ENCODE measurements around the gene MRPL51.
"Not testable (repeated sequence)": the region's sequence is repeated elsewhere in the genome, so short reads cannot be mapped to it uniquely, and the experiment has no call there.

Gene MRPL51

GRCh38 chr12:6493497-6494257 lies 615 bp upstream of the MRPL51 start, which contains the start of gene NCAPD2:
Gene NCAPD2 (plus strand): TSS chr12:6494102. CDS start chr12:6495099, 997 bp downstream.
- Histone ChIP-seq H3K36me3 (ENCODE audit: insufficient read depth) (no peaks in the 10 kb centered on the region), H2AFZ (ENCODE audit: low read depth) (peak within 1 kb of the TSS; percentile 27), H3K4me2 (peak within 1 kb of the TSS; percentile 83), H3K27me3 (ENCODE audit: insufficient read depth, low read depth) (no peaks in the 10 kb centered on the region), H3K9ac (peak within 1 kb of the TSS; percentile 86), H3K4me1 (ENCODE audit: low read depth, poor library complexity, severe bottlenecking) (peaks cover 16% of the 10 kb centered on the region), H3K27ac (peak within 1 kb of the TSS; percentile 93), H4K20me1 (ENCODE audit: insufficient read depth) (no peaks in the 10 kb centered on the region), H3K79me2 (ENCODE audit: insufficient read depth, low read depth) (peaks cover 35% of the 10 kb centered on the region), H3K4me3 (IDR thresholded peaks at IDR 0.05; ENCODE audit: insufficient read depth, low read depth, low read length) (peak within 1 kb of the TSS; percentile 51)
- peak; percentile 21; the same call in 1 of the 2 replicates for TF ChIP-seq CTCF (conservative IDR thresholded peaks at IDR 0.05; ENCODE audit: low read depth, low read length)

GRCh38 chr12:6490673-6491072 lies 2.4 kb downstream of the MRPL51 start:
- H3K4me1 ChIP-seq (ENCODE audit: low read depth, poor library complexity, severe bottlenecking), result peaks cover 13% of the 10 kb centered on the region
- H3K9ac ChIP-seq; H3K4me2 ChIP-seq; H3K27me3 ChIP-seq (ENCODE audit: insufficient read depth, low read depth); H4K20me1 ChIP-seq (ENCODE audit: insufficient read depth); H3K4me3 ChIP-seq (IDR thresholded peaks at IDR 0.05; ENCODE audit: insufficient read depth, low read depth, low read length); H3K36me3 ChIP-seq (ENCODE audit: insufficient read depth); H3K27ac ChIP-seq; H2AFZ ChIP-seq (ENCODE audit: low read depth): not testable (repeated sequence)
- peaks cover 18% of the 10 kb centered on the region for H3K79me2 ChIP-seq (ENCODE audit: insufficient read depth, low read depth)

- Histone ChIP-seq H3K79me2 (ENCODE audit: insufficient read depth, low read depth) (0 out of 2 replicates have a peak, but pooled peaks cover 7% of the 10 kb centered on the region), H3K9ac (no peak overlapping the region), H2AFZ (ENCODE audit: low read depth) (no peak overlapping the region), H3K4me2 (no peak overlapping the region), H3K4me3 (IDR thresholded peaks at IDR 0.05; ENCODE audit: insufficient read depth, low read depth, low read length) (no peak overlapping the region), H3K27me3 (ENCODE audit: insufficient read depth, low read depth) (no peaks in the 10 kb centered on the region), H3K4me1 (ENCODE audit: low read depth, poor library complexity, severe bottlenecking) (peaks cover 4% of the 10 kb centered on the region), H3K27ac (no peak overlapping the region), H3K36me3 (ENCODE audit: insufficient read depth) (no peaks in the 10 kb centered on the region), H4K20me1 (ENCODE audit: insufficient read depth) (no peaks in the 10 kb centered on the region)
- TF ChIP-seq CTCF (conservative IDR thresholded peaks at IDR 0.05; ENCODE audit: low read depth, low read length), result no peak
Observed at GRCh38 chr12:6489449-6489848, 3.6 kb downstream of the MRPL51 start.

GRCh38 chr12:6488240-6488639 lies 4.8 kb downstream of the MRPL51 start:
- Histone ChIP-seq H2AFZ (ENCODE audit: low read depth) (no peak overlapping the region), H3K9ac (no peak overlapping the region), H3K4me3 (IDR thresholded peaks at IDR 0.05; ENCODE audit: insufficient read depth, low read depth, low read length) (no peak overlapping the region), H3K79me2 (ENCODE audit: insufficient read depth, low read depth) (0 out of 2 replicates have a peak, but pooled peaks cover 7% of the 10 kb centered on the region), H3K27ac (no peak overlapping the region), H4K20me1 (ENCODE audit: insufficient read depth) (no peaks in the 10 kb centered on the region), H3K4me1 (ENCODE audit: low read depth, poor library complexity, severe bottlenecking) (peaks cover 4% of the 10 kb centered on the region), H3K4me2 (no peak overlapping the region), H3K36me3 (ENCODE audit: insufficient read depth) (no peaks in the 10 kb centered on the region), H3K27me3 (ENCODE audit: insufficient read depth, low read depth) (no peaks in the 10 kb centered on the region)
- no peak for TF ChIP-seq CTCF (conservative IDR thresholded peaks at IDR 0.05; ENCODE audit: low read depth, low read length)

GRCh38 chr12:6478416-6478815 lies 14.6 kb downstream of the MRPL51 start:
- Histone ChIP-seq H3K27ac (no peak overlapping the region), H3K4me2 (no peak overlapping the region), H3K79me2 (ENCODE audit: insufficient read depth, low read depth) (no peaks in the 10 kb centered on the region), H4K20me1 (ENCODE audit: insufficient read depth) (no peaks in the 10 kb centered on the region), H3K36me3 (ENCODE audit: insufficient read depth) (no peaks in the 10 kb centered on the region), H3K4me1 (ENCODE audit: low read depth, poor library complexity, severe bottlenecking) (no peaks in the 10 kb centered on the region), H3K4me3 (IDR thresholded peaks at IDR 0.05; ENCODE audit: insufficient read depth, low read depth, low read length) (no peak overlapping the region), H2AFZ (ENCODE audit: low read depth) (no peak overlapping the region), H3K27me3 (ENCODE audit: insufficient read depth, low read depth) (no peaks in the 10 kb centered on the region), H3K9ac (no peak overlapping the region)
- no peak for TF ChIP-seq CTCF (conservative IDR thresholded peaks at IDR 0.05; ENCODE audit: low read depth, low read length)

- H3K79me2 ChIP-seq (ENCODE audit: insufficient read depth, low read depth); H3K27me3 ChIP-seq (ENCODE audit: insufficient read depth, low read depth); H3K36me3 ChIP-seq (ENCODE audit: insufficient read depth); H3K9ac ChIP-seq; H4K20me1 ChIP-seq (ENCODE audit: insufficient read depth); H3K4me3 ChIP-seq (IDR thresholded peaks at IDR 0.05; ENCODE audit: insufficient read depth, low read depth, low read length); H3K27ac ChIP-seq; H2AFZ ChIP-seq (ENCODE audit: low read depth); H3K4me2 ChIP-seq; H3K4me1 ChIP-seq (ENCODE audit: low read depth, poor library complexity, severe bottlenecking): not testable (repeated sequence)
Observed at GRCh38 chr12:6477601-6478377, 15.3 kb downstream of the MRPL51 start.

Measured in KMS-11 (cell line).